Stomach (tissue), 9 donors: ENCODE measurements around the gene GLRA3. TPM values are rescaled to one million over a fixed set of nuclear protein-coding genes. Genes with fewer than 3 reads are reported as not detected.

Source experiments
- DNase-seq, 2 donors: peaks; one replicate each; pipeline versions ENCODE4 v3.0.0 to v3.0.0-alpha.2; 2013 to 2019
- H3K27ac ChIP-seq, 5 donors: fragments of 200-600 bp in 4 of 5; sonication (generic) in 4 of 5; one replicate each; pipeline ENCODE4 v1.5.1; 2013 to 2019; ENCODE audit warnings: mild to moderate bottlenecking in 1 of 5, moderate library complexity in 1 of 5
- H3K27me3 ChIP-seq, 3 donors: fragments of 200-600 bp; sonication (generic); one replicate each; pipeline ENCODE4 v1.5.1; 2017 to 2019; ENCODE audit warnings: mixed run types in 1 of 3
- H3K36me3 ChIP-seq, 4 donors: fragments of 200-600 bp; sonication (generic); 1 replicate in 3 of 4; 2 replicates in 1 of 4; pipeline ENCODE4 v1.5.1; 2016 to 2019
- H3K4me1 ChIP-seq, 4 donors: fragments of 200-600 bp; sonication (generic); one replicate each; pipeline ENCODE4 v1.5.1; 2016 to 2019
- H3K4me3 ChIP-seq, 4 donors: fragments of 200-600 bp; sonication (generic) in 3 of 4; one replicate each; pipeline ENCODE4 v1.5.1; 2016 to 2019; ENCODE audit warnings: mild to moderate bottlenecking in 1 of 4
- H3K9me3 ChIP-seq, 4 donors: fragments of 200-600 bp; sonication (generic); one replicate each; pipeline ENCODE4 v1.5.1; 2016 to 2019
- EP300 ChIP-seq: sonication (generic); formaldehyde crosslinking; IDR thresholded peaks from one replicate; pipeline ENCODE4 v1.6.1; 2017; ENCODE audit warnings: antibody characterized with exemption
- POLR2A ChIP-seq, 4 donors: fragments of 450-650 bp; IDR thresholded peaks; one replicate each; pipeline ENCODE4 v1.6.1; 2016; ENCODE audit warnings: antibody characterized with exemption in 4 of 4, control low read depth in 2 of 4, mild to moderate bottlenecking in 1 of 4, moderate library complexity in 1 of 4
- POLR2AphosphoS5 ChIP-seq, 3 donors: sonication (generic); formaldehyde crosslinking; IDR thresholded peaks; one replicate each; pipeline ENCODE4 v1.6.1; 2016; ENCODE audit warnings: antibody characterized with exemption in 3 of 3
- WGBS, 5 donors: extraction: QIAGEN DNeasy Blood & Tissue Kit in 3 of 5; methylation state at CpG; one replicate each; pipeline versions ENCODE4 v1.1.5 to v1.1.7; 2013 to 2018; 5-methylcytosine and 5-hydroxymethylcytosine counted together
- intact Hi-C: fragments of 100-400 bp; cut with DNase I; formaldehyde crosslinking; loops from one replicate; pipeline ENCODE4 v1.15.1; 2023; ENCODE audit warnings: low total_unique reads
- polyA plus RNA-seq, 3 donors: library from polyadenylated mRNA; stranded (reverse); fragments of 200-250 nt; gene quantifications; one replicate each; pipeline ENCODE4 v1.2.3, GENCODE V29; 2013
- total RNA-seq, 5 donors: library from RNA; depleted of rRNA; stranded (reverse); fragments of >200 nt; gene quantifications; one replicate each; pipeline versions ENCODE4 v1.1.0 to v1.2.3, GENCODE V29; 2014 to 2016
- TF ChIP-seq, protein P1 (sequence below), 7 experiments: fragments of 450-650 bp in 4 of 7; fragments of 200-600 bp in 3 of 7; sonication (generic) in 3 of 7; IDR thresholded peaks; one replicate each; pipeline ENCODE4 v1.5.1; 2016 to 2019; ENCODE audit warnings: antibody characterized with exemption in 7 of 7, control low read depth in 2 of 7, mild to moderate bottlenecking in 1 of 7
- donor health status: healthy with polysubstance abuse.
- donor health status: Bipolar disorder and iron deficiency.
- donor health status: healthy.

GLRA3 gene
- total and polyA plus RNA-seq, 8 donors: 0.06 to 0.18 TPM; not detected in 6

DNA sequence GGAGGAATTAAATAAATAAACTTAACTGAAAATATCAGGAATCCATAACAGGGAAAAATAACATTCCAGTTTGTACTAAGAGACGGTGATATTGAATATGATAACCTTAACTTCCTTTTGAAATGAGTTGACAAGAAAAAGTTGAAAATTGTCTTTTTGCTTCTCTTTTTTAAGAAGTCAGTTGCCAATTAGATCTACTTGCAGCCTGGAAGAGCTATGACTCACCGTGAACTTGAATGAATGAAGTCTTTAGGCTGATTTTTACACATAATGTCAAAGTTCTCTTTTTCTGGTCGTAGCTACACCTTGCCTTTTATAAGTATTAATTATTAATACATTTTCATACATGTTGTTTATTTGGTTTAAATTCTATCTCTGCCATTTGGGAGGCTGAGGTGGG, 212.4 kb downstream of the GLRA3 start:
- Histone ChIP-seq H3K4me1 (peaks cover 0 to 19% (median 9%) of the 10 kb centered on the region in 4 donors), H3K27me3 (no peaks in the 10 kb centered on the region), H3K27ac (no peak overlapping the region), H3K36me3 (no peaks in the 10 kb centered on the region), H3K9me3 (no peaks in the 10 kb centered on the region), H3K4me3 (no peak overlapping the region)
- intact Hi-C loops: no loop called here
- no peak for DNase-seq
- 69 to 78% (median 75%) methylated on average over 3 of the region's 3 CpGs for WGBS, 5 donors
- TF ChIP-seq POLR2A (IDR thresholded peaks at IDR 0.05) (no peak), EP300 (no peak), POLR2AphosphoS5 (IDR thresholded peaks at IDR 0.05) (no peak)
- TF ChIP-seq, protein P1, sequence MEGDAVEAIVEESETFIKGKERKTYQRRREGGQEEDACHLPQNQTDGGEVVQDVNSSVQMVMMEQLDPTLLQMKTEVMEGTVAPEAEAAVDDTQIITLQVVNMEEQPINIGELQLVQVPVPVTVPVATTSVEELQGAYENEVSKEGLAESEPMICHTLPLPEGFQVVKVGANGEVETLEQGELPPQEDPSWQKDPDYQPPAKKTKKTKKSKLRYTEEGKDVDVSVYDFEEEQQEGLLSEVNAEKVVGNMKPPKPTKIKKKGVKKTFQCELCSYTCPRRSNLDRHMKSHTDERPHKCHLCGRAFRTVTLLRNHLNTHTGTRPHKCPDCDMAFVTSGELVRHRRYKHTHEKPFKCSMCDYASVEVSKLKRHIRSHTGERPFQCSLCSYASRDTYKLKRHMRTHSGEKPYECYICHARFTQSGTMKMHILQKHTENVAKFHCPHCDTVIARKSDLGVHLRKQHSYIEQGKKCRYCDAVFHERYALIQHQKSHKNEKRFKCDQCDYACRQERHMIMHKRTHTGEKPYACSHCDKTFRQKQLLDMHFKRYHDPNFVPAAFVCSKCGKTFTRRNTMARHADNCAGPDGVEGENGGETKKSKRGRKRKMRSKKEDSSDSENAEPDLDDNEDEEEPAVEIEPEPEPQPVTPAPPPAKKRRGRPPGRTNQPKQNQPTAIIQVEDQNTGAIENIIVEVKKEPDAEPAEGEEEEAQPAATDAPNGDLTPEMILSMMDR (IDR thresholded peaks at IDR 0.05): no peak

DNA sequence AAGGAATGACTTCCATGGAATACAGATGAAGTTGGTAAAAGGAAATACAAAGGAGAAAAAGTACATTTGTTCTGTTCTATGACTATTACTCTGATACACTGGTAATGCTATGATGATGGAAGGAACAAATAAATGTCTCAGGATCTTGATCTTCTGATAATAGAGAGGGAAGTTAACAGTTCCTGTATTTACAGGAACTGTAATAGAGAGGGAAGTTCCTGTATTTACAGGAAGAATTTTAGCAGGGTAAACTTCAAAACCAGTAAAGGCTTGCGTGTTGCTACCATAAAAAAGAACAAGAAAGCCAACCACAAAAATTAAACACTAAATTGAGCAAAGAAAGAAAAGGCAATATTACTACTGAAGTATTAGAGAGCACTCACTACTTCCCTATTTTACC, 215.1 kb downstream of the GLRA3 start:
- Histone ChIP-seq H3K4me3 (no peak overlapping the region), H3K27me3 (no peaks in the 10 kb centered on the region), H3K4me1 (peaks cover 0 to 19% (median 8%) of the 10 kb centered on the region in 4 donors), H3K9me3 (no peaks in the 10 kb centered on the region), H3K36me3 (no peaks in the 10 kb centered on the region), H3K27ac (peak overlapping the region in 2 of 5 donors; percentile 30 to 56)
- WGBS, 5 donors: 47 to 62% (median 53%) methylated on average over 1 of the region's 1 CpG
- no peak for TF ChIP-seq POLR2AphosphoS5 (IDR thresholded peaks at IDR 0.05)
- no peak for TF ChIP-seq EP300
- no peak for TF ChIP-seq POLR2A (IDR thresholded peaks at IDR 0.05)
- TF ChIP-seq, protein P1 (IDR thresholded peaks at IDR 0.05): no peak
- no peak for DNase-seq
- intact Hi-C loops: no loop called here

DNA sequence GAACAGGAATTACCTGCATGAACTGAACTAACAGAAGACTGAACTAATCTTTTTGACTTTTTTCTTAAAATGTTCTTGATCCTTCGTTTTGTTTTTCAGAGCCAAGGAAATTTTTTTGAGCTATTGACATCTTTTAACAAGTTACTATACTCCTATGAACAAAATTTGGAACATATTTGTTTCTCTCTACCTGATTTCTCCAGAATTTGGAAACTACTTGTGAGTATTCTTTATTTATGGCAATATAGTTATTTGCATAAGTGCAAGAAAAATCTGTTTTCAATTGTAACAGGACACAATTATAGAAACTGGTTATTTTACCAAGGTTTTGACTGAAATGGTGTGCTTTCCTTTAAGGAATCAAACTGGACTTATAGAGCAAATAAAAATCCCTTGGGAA, 217.3 kb downstream of the GLRA3 start:
- no peaks in the 10 kb centered on the region for H3K9me3 ChIP-seq
- TF ChIP-seq POLR2A (IDR thresholded peaks at IDR 0.05) (no peak), EP300 (no peak)
- no peak for DNase-seq
- peaks cover 0 to 17% (median 0%) of the 10 kb centered on the region in 4 donors for H3K4me1 ChIP-seq
- intact Hi-C loops: no loop called here
- H3K36me3 ChIP-seq: no peaks in the 10 kb centered on the region
- no peaks in the 10 kb centered on the region for H3K27me3 ChIP-seq
- WGBS, 5 donors: 83 to 91% (median 88%) methylated on average over 1 of the region's 1 CpG
- no peak overlapping the region for H3K4me3 ChIP-seq
- H3K27ac ChIP-seq: no peak overlapping the region

DNA sequence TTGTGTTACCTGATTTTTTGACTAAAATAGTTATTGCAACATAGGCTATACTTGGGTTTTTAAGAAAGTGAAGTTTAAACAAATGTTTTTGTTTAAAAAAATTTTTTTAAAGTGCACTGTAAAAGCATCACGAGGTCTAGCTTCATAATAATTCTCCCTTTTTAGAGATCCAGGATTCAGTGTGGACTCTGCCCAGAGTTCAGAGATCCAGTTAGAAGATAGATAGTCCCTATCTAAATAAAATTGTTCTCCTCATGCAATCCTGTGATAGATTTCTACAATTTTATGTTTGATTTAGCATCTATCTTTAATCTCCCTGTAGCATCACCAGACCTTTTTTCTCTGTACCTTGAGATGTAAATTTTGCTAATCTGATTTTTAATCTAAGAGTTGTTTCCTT, 221.3 kb downstream of the GLRA3 start:
- DNase-seq: no peak
- H3K4me1 ChIP-seq: peaks cover 0 to 24% (median 6%) of the 10 kb centered on the region in 4 donors
- TF ChIP-seq POLR2A (IDR thresholded peaks at IDR 0.05): no peak
- no peak for TF ChIP-seq POLR2AphosphoS5 (IDR thresholded peaks at IDR 0.05)
- TF ChIP-seq, protein P1 (IDR thresholded peaks at IDR 0.05): no peak
- no peak for TF ChIP-seq EP300
- no peak overlapping the region for H3K4me3 ChIP-seq
- no peaks in the 10 kb centered on the region for H3K36me3 ChIP-seq
- no peak overlapping the region for H3K27ac ChIP-seq
- H3K9me3 ChIP-seq: no peaks in the 10 kb centered on the region
- no peaks in the 10 kb centered on the region for H3K27me3 ChIP-seq
- intact Hi-C loops: no loop called here
- 56 to 85% (median 67%) methylated on average over 1 of the region's 1 CpG for WGBS, 5 donors

DNA sequence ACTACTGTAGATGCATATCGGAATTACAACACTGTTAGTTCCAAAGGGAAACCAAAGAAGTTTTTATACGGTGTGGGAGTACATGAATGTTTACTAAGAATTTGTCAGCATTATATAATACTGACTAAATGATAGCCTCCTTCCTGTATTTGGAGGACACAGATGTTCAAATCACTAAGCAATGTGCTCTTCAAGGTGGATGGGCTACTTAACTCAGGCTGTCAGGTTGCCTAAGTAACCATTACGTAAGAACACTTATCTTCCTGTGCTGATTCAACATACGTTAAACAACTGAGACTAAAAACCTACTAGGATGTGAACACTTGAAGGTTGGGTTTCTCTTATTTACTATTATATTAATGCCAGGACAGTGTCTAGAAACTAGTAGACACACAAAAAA, 224.8 kb downstream of the GLRA3 start:
- Histone ChIP-seq H3K27ac (peak overlapping the region in 3 of 5 donors; percentile 16 to 55 (median 42)), H3K9me3 (no peaks in the 10 kb centered on the region), H3K4me1 (peaks cover 0 to 24% (median 6%) of the 10 kb centered on the region in 4 donors), H3K4me3 (no peak overlapping the region), H3K27me3 (no peaks in the 10 kb centered on the region), H3K36me3 (no peaks in the 10 kb centered on the region)
- 16 to 35% (median 24%) methylated on average over 4 of the region's 4 CpGs for WGBS, 5 donors
- peak in 1 of 2 donors; percentile 75 for DNase-seq
- TF ChIP-seq, protein P1 (IDR thresholded peaks at IDR 0.05): no peak
- TF ChIP-seq POLR2AphosphoS5 (IDR thresholded peaks at IDR 0.05): peak in 2 of 3 donors; percentile 54 to 72
- intact Hi-C loops: no loop called here
